HFFc6 (cell line): ENCODE measurements around the gene PDAP1. TPM values are rescaled to one million over a fixed set of nuclear protein-coding genes. Genes with fewer than 3 reads are reported as not detected.

ENCODE experiments used
- DNase-seq: peaks from one replicate; pipeline ENCODE4 v3.0.0-alpha.2; 2018
- H3K27ac Mint-ChIP-seq: 2 replicates; pipeline ENCODE4 v1.8.0; 2020; ENCODE audit warnings: mild to moderate bottlenecking, mixed read lengths
- H3K27me3 Mint-ChIP-seq: 2 replicates; pipeline ENCODE4 v1.8.0; 2021; ENCODE audit warnings: mild to moderate bottlenecking, moderate library complexity, mixed read lengths; ENCODE audit not compliant: insufficient read depth
- H3K36me3 Mint-ChIP-seq: 2 replicates; pipeline ENCODE4 v1.8.0; 2021; ENCODE audit warnings: low read depth, mixed read lengths
- H3K4me1 Mint-ChIP-seq: 2 replicates; pipeline ENCODE4 v1.8.0; 2020; ENCODE audit warnings: low read depth, mixed read lengths
- H3K4me3 Mint-ChIP-seq: 2 replicates; pipeline ENCODE4 v1.8.0; 2020; ENCODE audit warnings: mild to moderate bottlenecking, moderate library complexity, mixed read lengths
- H3K9me3 Mint-ChIP-seq: 2 replicates; pipeline ENCODE4 v1.8.0; 2020; ENCODE audit warnings: mild to moderate bottlenecking, mixed read lengths
- total RNA-seq, 6 experiments: library from RNA; stranded (reverse); fragmentation: NEBNext Ultra II Directional; extraction: Animal tissue kit (Norgen Biotek cat#: 25700); gene quantifications; 2 replicates in 1 of 6; 3 replicates in 5 of 6; pipeline ENCODE4 v1.2.3, GENCODE V29; 2021
- TF ChIP-seq, protein P1 (sequence below): fragments of 200-600 bp; sonication (generic); IDR thresholded peaks from 2 replicates; pipeline ENCODE4 v1.5.0; 2021; ENCODE audit warnings: antibody characterized with exemption, mild to moderate bottlenecking

The PDAP1 gene
- total RNA-seq, 6 experiments from 2014 or later, result 148 to 213 (median 180) TPM

- DNase-seq, result no peak
- peaks cover 14% of the 10 kb centered on the region for H3K36me3 Mint-ChIP-seq
- TF ChIP-seq, protein P1, sequence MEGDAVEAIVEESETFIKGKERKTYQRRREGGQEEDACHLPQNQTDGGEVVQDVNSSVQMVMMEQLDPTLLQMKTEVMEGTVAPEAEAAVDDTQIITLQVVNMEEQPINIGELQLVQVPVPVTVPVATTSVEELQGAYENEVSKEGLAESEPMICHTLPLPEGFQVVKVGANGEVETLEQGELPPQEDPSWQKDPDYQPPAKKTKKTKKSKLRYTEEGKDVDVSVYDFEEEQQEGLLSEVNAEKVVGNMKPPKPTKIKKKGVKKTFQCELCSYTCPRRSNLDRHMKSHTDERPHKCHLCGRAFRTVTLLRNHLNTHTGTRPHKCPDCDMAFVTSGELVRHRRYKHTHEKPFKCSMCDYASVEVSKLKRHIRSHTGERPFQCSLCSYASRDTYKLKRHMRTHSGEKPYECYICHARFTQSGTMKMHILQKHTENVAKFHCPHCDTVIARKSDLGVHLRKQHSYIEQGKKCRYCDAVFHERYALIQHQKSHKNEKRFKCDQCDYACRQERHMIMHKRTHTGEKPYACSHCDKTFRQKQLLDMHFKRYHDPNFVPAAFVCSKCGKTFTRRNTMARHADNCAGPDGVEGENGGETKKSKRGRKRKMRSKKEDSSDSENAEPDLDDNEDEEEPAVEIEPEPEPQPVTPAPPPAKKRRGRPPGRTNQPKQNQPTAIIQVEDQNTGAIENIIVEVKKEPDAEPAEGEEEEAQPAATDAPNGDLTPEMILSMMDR, result no peak
- H3K4me1 Mint-ChIP-seq, result no peaks in the 10 kb centered on the region
- H3K27ac Mint-ChIP-seq, result no peak overlapping the region
- no peaks in the 10 kb centered on the region for H3K9me3 Mint-ChIP-seq
- H3K27me3 Mint-ChIP-seq, result peaks cover 2% of the 10 kb centered on the region; the same call in 1 of the 2 replicates
- no peak overlapping the region for H3K4me3 Mint-ChIP-seq
Measured at GRCh38 chr7:99453105-99453504, 44.7 kb upstream of the PDAP1 start.

DNA sequence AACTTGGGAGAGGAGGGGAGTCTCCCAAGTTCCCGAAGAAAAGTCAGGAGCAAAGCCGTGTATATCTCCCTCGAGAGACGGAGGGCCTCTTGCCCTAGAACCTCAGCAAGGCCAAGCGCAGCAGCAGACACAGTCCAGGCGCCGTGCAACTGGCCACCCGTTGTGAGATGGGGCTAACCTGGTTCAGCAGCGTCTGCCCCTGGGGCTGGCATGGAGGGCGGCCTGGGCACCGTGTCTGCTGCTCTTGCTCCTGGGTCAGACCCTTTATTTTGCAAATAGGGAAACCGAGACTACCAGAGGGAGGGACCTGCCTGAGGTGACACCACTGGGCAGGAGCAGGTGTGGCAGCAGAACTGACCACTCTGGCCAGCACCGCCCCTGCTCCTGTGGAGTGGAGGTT, 44.1 kb upstream of the PDAP1 start:
- no peak overlapping the region for H3K4me3 Mint-ChIP-seq
- H3K9me3 Mint-ChIP-seq, result no peaks in the 10 kb centered on the region
- peaks cover 2% of the 10 kb centered on the region; the same call in 1 of the 2 replicates for H3K27me3 Mint-ChIP-seq
- TF ChIP-seq, protein P1, result no peak
- H3K27ac Mint-ChIP-seq, result no peak overlapping the region
- H3K36me3 Mint-ChIP-seq, result peaks cover 14% of the 10 kb centered on the region
- no peaks in the 10 kb centered on the region for H3K4me1 Mint-ChIP-seq
- DNase-seq, result no peak

DNA sequence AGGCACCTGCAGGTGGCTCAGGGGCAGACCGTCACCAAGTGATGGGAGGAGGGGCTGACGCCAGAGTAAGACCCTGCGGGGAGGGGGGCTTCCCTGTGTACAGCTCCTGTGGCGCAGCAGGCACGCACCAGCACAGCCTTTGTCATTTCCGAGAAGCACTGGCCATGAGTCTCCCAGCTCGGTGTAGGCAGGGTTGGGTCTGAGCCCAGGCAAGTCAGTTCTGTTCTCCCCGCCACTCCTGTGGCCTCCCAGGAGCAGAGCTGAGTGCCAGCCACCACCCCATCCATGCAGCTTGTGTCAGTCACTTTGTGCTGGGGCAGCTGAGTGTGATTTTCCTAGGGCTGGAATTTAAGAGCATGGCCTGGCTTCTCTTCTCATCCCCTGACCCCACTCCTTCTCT, 43.5 kb upstream of the PDAP1 start:
- no peak for DNase-seq
- Mint-ChIP-seq H3K27me3 (peaks cover 2% of the 10 kb centered on the region; the same call in 1 of the 2 replicates), H3K4me3 (no peak overlapping the region), H3K9me3 (no peaks in the 10 kb centered on the region), H3K27ac (no peak overlapping the region), H3K4me1 (no peaks in the 10 kb centered on the region), H3K36me3 (peaks cover 14% of the 10 kb centered on the region)
- TF ChIP-seq, protein P1, result no peak

GRCh38 chr7:99449326-99449725, 40.9 kb upstream of the PDAP1 start:
- Mint-ChIP-seq H3K9me3 (no peaks in the 10 kb centered on the region), H3K36me3 (peaks cover 29% of the 10 kb centered on the region), H3K27ac (no peak overlapping the region), H3K4me1 (no peaks in the 10 kb centered on the region), H3K27me3 (no peaks in the 10 kb centered on the region), H3K4me3 (no peak overlapping the region)
- TF ChIP-seq, protein P1, result no peak
- DNase-seq, result no peak

GRCh38 chr7:99448855-99449254, 40.5 kb upstream of the PDAP1 start:
- peaks cover 28% of the 10 kb centered on the region for H3K36me3 Mint-ChIP-seq
- no peaks in the 10 kb centered on the region for H3K27me3 Mint-ChIP-seq
- no peak overlapping the region for H3K4me3 Mint-ChIP-seq
- H3K4me1 Mint-ChIP-seq, result no peaks in the 10 kb centered on the region
- H3K9me3 Mint-ChIP-seq, result no peaks in the 10 kb centered on the region
- H3K27ac Mint-ChIP-seq, result no peak overlapping the region
- DNase-seq, result no peak
- TF ChIP-seq, protein P1, result no peak

DNA sequence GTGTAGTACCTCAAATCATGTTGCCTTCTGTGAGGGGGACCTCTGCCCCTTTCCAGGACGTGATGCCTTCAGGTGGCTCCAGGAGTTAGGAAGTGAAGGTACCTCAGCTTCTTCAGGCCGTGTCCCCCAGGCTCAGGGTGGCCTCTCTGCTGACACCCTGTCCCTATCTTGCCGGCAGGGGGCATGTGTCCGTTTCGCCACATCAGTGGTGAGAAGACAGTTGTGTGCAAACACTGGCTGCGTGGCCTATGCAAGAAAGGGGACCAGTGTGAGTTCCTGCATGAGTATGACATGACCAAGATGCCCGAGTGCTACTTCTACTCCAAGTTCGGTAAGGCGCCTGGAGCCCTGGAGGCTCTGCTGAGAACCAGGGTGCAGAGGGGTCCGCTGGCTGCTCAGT, 39.5 kb upstream of the PDAP1 start:
- Mint-ChIP-seq H3K4me1 (no peaks in the 10 kb centered on the region), H3K9me3 (no peaks in the 10 kb centered on the region), H3K36me3 (peaks cover 28% of the 10 kb centered on the region), H3K27me3 (no peaks in the 10 kb centered on the region), H3K27ac (no peak overlapping the region), H3K4me3 (no peak overlapping the region)
- TF ChIP-seq, protein P1, result peak; percentile 39; the same call in 1 of the 2 replicates
- no peak for DNase-seq
